Nephron progenitor cell (in vitro differentiated cells): ENCODE results near the gene BLTP3B.
"Not testable (repeated sequence)": the region's sequence is repeated elsewhere in the genome, so short reads cannot be mapped to it uniquely, and the experiment has no call there.

Experiments used
- DNase-seq: peaks from one replicate; pipeline ENCODE4 v3.0.0; 2021
- H3K27ac Mint-ChIP-seq: 2 replicates; pipeline ENCODE4 v1.8.0; 2021; ENCODE audit warnings: mild to moderate bottlenecking, moderate library complexity, mixed read lengths
- H3K27me3 Mint-ChIP-seq: 2 replicates; pipeline ENCODE4 v1.8.0; 2021; ENCODE audit warnings: mild to moderate bottlenecking, low read depth, mixed read lengths; ENCODE audit not compliant: poor library complexity
- H3K36me3 Mint-ChIP-seq: 2 replicates; pipeline ENCODE4 v1.8.0; 2021; ENCODE audit warnings: low read depth, mixed read lengths
- H3K4me1 Mint-ChIP-seq: 2 replicates; pipeline ENCODE4 v1.8.0; 2021; ENCODE audit warnings: mixed read lengths
- H3K4me3 Mint-ChIP-seq: 2 replicates; pipeline ENCODE4 v1.8.0; 2021; ENCODE audit warnings: mild to moderate bottlenecking, moderate library complexity, mixed read lengths
- H3K9me3 Mint-ChIP-seq: 2 replicates; pipeline ENCODE4 v1.8.0; 2021; ENCODE audit warnings: mild to moderate bottlenecking, moderate library complexity, mixed read lengths
- TF ChIP-seq, protein P1 (sequence below): fragments of 200-600 bp; sonication (generic); IDR thresholded peaks from 2 replicates; pipeline ENCODE4 v1.5.0; 2021; ENCODE audit warnings: antibody characterized with exemption

The BLTP3B gene, protein sequence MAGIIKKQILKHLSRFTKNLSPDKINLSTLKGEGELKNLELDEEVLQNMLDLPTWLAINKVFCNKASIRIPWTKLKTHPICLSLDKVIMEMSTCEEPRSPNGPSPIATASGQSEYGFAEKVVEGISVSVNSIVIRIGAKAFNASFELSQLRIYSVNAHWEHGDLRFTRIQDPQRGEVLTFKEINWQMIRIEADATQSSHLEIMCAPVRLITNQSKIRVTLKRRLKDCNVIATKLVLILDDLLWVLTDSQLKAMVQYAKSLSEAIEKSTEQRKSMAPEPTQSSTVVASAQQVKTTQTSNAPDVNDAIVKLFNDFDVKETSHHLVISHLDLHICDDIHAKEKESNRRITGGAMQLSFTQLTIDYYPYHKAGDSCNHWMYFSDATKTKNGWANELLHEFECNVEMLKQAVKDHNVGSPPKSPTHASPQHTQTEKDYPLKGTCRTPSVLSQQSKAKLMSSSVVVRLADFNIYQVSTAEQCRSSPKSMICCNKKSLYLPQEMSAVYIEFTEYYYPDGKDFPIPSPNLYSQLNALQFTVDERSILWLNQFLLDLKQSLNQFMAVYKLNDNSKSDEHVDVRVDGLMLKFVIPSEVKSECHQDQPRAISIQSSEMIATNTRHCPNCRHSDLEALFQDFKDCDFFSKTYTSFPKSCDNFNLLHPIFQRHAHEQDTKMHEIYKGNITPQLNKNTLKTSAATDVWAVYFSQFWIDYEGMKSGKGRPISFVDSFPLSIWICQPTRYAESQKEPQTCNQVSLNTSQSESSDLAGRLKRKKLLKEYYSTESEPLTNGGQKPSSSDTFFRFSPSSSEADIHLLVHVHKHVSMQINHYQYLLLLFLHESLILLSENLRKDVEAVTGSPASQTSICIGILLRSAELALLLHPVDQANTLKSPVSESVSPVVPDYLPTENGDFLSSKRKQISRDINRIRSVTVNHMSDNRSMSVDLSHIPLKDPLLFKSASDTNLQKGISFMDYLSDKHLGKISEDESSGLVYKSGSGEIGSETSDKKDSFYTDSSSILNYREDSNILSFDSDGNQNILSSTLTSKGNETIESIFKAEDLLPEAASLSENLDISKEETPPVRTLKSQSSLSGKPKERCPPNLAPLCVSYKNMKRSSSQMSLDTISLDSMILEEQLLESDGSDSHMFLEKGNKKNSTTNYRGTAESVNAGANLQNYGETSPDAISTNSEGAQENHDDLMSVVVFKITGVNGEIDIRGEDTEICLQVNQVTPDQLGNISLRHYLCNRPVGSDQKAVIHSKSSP (N-terminal part only)

DNA sequence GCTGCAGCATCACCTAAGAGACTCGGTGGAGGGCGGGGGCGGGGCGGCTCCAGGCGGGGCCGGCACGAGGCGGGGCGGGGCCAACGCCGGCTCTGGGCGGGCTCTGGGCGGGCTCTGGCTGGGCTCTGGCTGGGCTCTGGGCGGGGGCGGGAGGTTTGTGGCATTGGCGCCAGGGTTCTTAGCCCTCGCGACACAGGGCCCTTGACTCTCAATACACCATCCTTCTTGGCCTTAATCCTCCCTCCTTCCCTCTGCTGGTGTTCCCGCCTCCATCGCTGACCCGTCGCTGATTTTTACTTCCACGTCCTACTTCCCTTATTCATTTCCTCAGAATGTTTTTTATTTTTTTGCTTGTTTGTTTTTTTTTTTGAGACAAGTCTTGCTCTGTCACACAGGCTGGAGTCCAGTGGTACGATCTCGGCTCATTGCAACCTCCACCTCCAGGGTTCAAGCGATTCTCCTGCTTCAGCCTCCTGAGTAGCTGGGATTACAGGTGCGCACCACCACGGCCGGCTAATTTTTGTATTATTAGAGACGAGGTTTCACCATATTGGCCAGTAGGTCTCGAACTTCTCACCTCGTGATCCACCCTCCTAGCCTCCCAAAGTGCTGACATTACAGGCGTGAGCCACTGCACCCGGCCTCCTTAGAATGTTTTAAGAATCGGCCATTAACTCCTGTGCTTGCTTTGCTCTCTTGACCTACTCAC is at the start of gene BLTP3B:
Gene BLTP3B (minus strand): TSS at position 24 of the 709 bp plus-strand sequence. CDS start 239 bp downstream, outside the sequence.
- TF ChIP-seq, protein P1, sequence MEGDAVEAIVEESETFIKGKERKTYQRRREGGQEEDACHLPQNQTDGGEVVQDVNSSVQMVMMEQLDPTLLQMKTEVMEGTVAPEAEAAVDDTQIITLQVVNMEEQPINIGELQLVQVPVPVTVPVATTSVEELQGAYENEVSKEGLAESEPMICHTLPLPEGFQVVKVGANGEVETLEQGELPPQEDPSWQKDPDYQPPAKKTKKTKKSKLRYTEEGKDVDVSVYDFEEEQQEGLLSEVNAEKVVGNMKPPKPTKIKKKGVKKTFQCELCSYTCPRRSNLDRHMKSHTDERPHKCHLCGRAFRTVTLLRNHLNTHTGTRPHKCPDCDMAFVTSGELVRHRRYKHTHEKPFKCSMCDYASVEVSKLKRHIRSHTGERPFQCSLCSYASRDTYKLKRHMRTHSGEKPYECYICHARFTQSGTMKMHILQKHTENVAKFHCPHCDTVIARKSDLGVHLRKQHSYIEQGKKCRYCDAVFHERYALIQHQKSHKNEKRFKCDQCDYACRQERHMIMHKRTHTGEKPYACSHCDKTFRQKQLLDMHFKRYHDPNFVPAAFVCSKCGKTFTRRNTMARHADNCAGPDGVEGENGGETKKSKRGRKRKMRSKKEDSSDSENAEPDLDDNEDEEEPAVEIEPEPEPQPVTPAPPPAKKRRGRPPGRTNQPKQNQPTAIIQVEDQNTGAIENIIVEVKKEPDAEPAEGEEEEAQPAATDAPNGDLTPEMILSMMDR = no peak
- Mint-ChIP-seq H3K27ac (peak within 1 kb of the TSS; percentile 99), H3K36me3 (peaks cover 3% of the 10 kb centered on the region), H3K9me3 (peaks cover 9% of the 10 kb centered on the region), H3K4me3 (peak within 1 kb of the TSS; percentile 89), H3K27me3 (no peaks in the 10 kb centered on the region), H3K4me1 (peaks cover 24% of the 10 kb centered on the region)
- peak; percentile 97 for DNase-seq

DNA sequence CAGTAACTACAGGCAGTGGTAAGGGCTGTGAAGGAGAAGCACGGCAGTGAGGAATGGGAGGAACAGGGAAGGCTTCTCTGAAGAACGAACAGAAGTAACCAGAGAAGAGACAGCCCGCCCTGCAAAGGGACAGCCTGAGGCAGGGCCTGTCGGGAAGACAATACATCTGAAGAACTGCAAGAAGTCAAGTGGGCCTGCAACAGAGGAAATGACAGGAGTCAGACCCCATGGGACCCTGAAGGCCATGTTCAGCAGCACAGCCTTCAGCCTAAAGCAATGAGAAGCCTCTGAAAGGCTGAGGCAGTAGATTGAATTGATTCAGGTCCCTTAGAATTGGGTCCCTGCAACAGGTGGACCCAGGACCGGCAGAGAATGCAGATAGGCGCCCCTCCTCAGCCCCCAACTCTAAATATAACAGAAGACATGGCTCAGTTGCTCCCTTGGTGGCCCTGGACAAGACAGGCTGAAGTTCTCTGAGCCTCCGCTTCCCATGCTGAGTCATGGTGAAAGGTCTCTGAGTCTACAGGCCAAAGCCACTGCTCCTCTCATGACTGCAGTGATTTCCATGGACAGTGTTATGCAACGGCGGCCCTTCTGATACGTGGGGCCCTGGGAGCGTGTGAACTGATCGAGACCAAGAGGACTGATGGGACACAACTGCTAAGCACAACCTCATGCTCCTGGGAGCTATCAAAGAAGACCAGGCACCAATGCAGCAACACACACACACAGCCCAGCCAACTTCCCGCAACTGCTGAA is 47.1 kb upstream of the BLTP3B start:
- Mint-ChIP-seq H3K36me3 (peaks cover 9% of the 10 kb centered on the region), H3K27me3 (no peaks in the 10 kb centered on the region), H3K4me3 (no peak overlapping the region), H3K4me1 (peaks cover 4% of the 10 kb centered on the region), H3K9me3 (no peaks in the 10 kb centered on the region), H3K27ac (peak overlapping the region; percentile 76)
- no peak for DNase-seq
- TF ChIP-seq, protein P1 = no peak

DNA sequence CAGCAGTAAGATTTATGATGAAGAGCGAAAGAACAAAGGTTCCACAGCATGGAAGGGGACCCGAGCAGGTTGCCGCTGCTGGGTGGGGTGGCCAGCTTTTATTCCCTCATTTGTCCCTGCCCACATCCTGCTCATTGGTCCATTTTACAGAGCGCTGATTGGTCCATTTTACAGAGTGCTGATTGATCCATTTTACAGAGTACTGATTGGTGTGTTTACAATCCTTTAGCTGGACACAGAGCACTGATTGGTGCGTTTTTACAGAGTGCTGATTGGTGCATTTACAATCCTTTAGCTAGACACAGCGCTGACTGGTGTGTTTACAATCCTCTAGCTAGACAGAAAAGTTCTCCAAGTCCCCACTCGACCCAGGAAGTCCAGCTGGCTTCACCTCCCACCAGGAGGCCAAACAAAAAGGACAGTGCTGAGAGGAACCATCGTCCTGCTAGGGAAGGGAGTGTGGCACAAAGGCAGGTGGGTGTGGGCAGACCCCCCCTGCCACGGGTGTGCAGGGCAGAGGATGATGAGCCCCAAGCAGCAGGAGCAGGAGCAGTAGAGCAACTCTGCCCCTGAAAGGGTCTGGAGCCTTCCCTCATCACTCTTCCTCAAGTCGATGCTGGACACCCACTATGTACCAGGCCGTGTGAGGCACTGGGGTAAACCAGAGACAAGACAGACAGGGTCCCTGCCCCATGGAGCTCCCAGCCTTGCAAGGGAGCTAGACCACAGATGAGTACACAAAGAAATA is 46.4 kb upstream of the BLTP3B start:
- H3K4me1 Mint-ChIP-seq, DNase-seq, H3K9me3 Mint-ChIP-seq, H3K27ac Mint-ChIP-seq, H3K36me3 Mint-ChIP-seq, H3K27me3 Mint-ChIP-seq, H3K4me3 Mint-ChIP-seq: not testable (repeated sequence)

DNA sequence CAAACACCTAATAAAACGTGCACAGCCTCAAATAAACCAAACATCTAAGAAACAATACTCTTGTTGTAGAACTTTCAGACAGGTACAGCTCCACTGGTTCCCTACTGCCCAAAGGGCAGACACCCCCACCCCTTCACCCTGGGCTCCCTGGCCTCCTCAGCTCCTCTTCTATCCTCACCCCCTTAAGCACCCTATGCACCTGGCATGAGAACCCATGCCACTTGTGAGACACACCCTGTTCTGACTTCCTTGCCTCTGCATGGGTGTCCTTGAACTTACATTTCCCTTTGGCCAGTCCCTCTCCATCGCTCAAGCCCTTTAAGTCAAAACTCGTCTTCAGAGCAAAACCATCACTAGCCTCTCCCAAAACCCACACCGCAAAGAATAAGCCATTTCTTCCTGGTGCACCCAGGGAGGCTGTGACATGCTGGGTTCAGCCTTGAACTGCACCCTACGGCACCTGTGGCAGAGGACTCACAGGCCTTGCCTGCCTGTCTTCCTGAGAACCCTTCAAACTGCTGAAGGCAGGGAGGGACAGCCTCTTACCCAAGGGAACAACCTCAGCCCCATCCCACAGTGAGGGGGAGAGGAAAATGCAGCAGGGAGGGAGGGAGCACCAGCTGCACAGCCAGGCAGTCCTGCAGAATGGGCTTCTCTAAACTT is 45.3 kb upstream of the BLTP3B start:
- no peak for DNase-seq
- Mint-ChIP-seq H3K4me1 (peaks cover 4% of the 10 kb centered on the region), H3K27me3 (no peaks in the 10 kb centered on the region), H3K4me3 (no peak overlapping the region), H3K27ac (no peak overlapping the region), H3K36me3 (peaks cover 4% of the 10 kb centered on the region), H3K9me3 (no peaks in the 10 kb centered on the region)
- TF ChIP-seq, protein P1 = no peak

DNA sequence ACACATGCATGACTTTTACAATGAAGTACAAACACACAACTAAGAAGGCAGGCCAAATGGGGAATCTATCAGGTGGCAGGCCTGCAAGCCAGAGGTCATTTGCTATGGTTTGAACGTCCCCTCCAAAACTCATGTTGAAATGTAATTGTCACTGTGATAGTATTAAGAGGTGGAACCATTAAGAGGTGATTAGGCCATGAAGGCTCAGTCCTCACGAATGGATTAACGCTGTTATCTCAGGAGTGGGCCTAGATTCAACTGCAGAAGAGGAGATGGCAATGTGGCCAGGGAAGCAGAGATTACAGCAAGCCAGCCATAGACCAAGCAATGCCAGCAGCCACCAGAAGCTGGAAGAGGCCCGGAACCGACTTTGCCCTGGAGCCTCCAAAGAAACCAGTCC is 44.4 kb upstream of the BLTP3B start:
- DNase-seq = no peak
- no peaks in the 10 kb centered on the region for H3K9me3 Mint-ChIP-seq
- no peaks in the 10 kb centered on the region for H3K36me3 Mint-ChIP-seq
- peak overlapping the region; percentile 39 for H3K27ac Mint-ChIP-seq
- H3K27me3 Mint-ChIP-seq = no peaks in the 10 kb centered on the region
- H3K4me3 Mint-ChIP-seq = no peak overlapping the region
- TF ChIP-seq, protein P1 = no peak
- peaks cover 6% of the 10 kb centered on the region for H3K4me1 Mint-ChIP-seq
